Astrocyte (in vitro differentiated cells and primary cell): ENCODE results near the gene RIOK3.

Source experiments
- CTCF ChIP-seq: IDR thresholded peaks from 2 replicates; pipeline ENCODE4 v1.5.1; 2011; ENCODE audit warnings: low read depth, mild to moderate bottlenecking, inconsistent platforms, low read length, moderate library complexity; ENCODE audit not compliant: insufficient read depth
- EZH2 ChIP-seq: IDR thresholded peaks from 2 replicates; pipeline ENCODE4 v1.6.1; 2012; ENCODE audit warnings: mild to moderate bottlenecking, low read length, inconsistent platforms; ENCODE audit not compliant: insufficient read depth

DNA sequence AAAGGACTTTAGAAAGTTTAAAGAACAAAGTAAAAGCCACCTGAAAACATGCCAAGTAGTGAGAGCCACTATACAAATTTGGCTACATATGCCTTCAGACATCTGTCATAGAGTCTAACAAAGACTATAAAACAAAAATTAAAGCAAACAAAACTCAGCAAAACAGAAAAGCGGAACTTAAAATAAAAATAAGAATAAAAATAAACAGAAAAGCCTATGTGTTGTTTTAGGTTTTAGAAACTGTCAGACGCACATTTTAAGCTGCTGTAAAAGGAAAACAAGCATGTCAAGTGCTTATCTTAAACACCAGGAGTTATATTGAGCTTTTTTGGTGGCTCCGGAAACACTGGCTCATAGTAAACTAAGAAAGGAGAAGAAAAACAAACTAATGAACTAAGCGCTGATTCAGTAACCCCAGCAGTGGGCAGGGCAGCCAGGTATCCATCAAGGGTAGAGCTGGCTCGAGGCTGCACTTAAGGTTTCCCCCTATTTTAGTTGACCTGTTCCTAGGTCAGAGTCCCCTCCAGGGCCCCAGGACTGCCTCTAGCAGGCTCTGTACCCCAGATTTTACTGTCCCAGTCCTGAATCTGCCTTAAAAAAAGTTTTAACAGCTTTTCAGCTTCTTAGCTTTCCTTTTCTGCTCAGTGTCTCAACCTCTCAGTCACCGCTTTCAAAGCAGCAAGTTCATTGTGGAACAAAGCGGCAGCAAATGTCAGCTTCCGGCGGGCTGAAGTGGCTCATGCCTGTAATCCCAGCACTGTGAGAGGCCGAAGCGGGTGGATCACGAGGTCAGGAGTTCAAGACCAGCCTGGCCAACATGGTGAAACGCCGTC is 34.9 kb downstream of the RIOK3 start:
- no peak for TF ChIP-seq CTCF
- no peak for TF ChIP-seq EZH2
